Vagina (tissue), 2 donors: ENCODE data around the gene OSBPL8.

Source experiments
- POLR2A ChIP-seq, 2 donors: fragments of 450-650 bp; IDR thresholded peaks; one replicate each; pipeline ENCODE4 v1.6.1; 2017; ENCODE audit warnings: antibody characterized with exemption in 2 of 2, mild to moderate bottlenecking in 2 of 2, moderate library complexity in 2 of 2
- TF ChIP-seq, protein P1 (sequence below), 3 experiments: fragments of 450-650 bp in 2 of 3; fragments of 200-600 bp in 1 of 3; sonication (generic) in 1 of 3; IDR thresholded peaks; one replicate each; pipeline ENCODE4 v1.5.1; 2017 to 2019; ENCODE audit warnings: antibody characterized with exemption in 3 of 3, mild to moderate bottlenecking in 2 of 3, moderate library complexity in 2 of 3

- TF ChIP-seq, protein P1, sequence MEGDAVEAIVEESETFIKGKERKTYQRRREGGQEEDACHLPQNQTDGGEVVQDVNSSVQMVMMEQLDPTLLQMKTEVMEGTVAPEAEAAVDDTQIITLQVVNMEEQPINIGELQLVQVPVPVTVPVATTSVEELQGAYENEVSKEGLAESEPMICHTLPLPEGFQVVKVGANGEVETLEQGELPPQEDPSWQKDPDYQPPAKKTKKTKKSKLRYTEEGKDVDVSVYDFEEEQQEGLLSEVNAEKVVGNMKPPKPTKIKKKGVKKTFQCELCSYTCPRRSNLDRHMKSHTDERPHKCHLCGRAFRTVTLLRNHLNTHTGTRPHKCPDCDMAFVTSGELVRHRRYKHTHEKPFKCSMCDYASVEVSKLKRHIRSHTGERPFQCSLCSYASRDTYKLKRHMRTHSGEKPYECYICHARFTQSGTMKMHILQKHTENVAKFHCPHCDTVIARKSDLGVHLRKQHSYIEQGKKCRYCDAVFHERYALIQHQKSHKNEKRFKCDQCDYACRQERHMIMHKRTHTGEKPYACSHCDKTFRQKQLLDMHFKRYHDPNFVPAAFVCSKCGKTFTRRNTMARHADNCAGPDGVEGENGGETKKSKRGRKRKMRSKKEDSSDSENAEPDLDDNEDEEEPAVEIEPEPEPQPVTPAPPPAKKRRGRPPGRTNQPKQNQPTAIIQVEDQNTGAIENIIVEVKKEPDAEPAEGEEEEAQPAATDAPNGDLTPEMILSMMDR (IDR thresholded peaks at IDR 0.05) = no peak
- TF ChIP-seq POLR2A (IDR thresholded peaks at IDR 0.05) = no peak
Measured at GRCh38 chr12:76590131-76590530, 30.6 kb upstream of the OSBPL8 start.
